T-helper 1 cell treated with Interleukin-12 subunit alpha and Interleukin-12 subunit beta and Interleukin-4 antibody, amounts not matched to agents 30 μg/mL and 1 μg/mL, for 36 hours (primary cell): ENCODE data around the gene PRPSAP2.
"Not testable (repeated sequence)": the region's sequence is repeated elsewhere in the genome, so short reads cannot be mapped to it uniquely, and the experiment has no call there.

Experiments
- H3K27ac Mint-ChIP-seq: one replicate; pipeline ENCODE4 v1.8.0; 2021; ENCODE audit warnings: mild to moderate bottlenecking, mixed read lengths
- H3K27me3 Mint-ChIP-seq: one replicate; pipeline ENCODE4 v1.8.0; 2021; ENCODE audit warnings: low read depth, mixed read lengths
- H3K36me3 Mint-ChIP-seq: one replicate; pipeline ENCODE4 v1.8.0; 2021; ENCODE audit warnings: low read depth, mixed read lengths
- H3K4me1 Mint-ChIP-seq: one replicate; pipeline ENCODE4 v1.8.0; 2021; ENCODE audit warnings: low read depth, mixed read lengths
- H3K4me3 Mint-ChIP-seq: one replicate; pipeline ENCODE4 v1.8.0; 2021; ENCODE audit warnings: mild to moderate bottlenecking, moderate library complexity, mixed read lengths
- H3K9me3 Mint-ChIP-seq: one replicate; pipeline ENCODE4 v1.8.0; 2021; ENCODE audit warnings: mixed read lengths

PRPSAP2 gene

DNA sequence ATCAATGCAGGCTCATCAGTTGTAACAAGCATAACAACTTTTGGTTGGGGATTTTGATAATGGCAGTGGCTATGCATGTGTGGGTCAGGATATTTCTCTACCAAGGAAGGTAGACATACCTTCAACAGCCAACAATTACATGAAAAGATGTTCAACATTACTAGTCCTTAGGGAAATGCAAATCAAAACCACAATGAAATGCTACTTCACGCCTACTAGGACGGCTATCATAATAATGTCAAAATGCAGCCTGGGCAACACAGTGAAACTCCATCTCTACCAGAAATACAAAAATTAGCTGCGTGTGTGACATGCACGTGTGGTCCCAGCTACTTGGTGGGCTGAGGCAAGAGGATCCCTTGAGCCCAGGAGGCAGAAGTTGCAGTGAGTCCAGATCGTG is 86.7 kb downstream of the PRPSAP2 start:
- H3K27me3 Mint-ChIP-seq, result peaks cover 36% of the 10 kb centered on the region
- no peaks in the 10 kb centered on the region for H3K36me3 Mint-ChIP-seq
- no peaks in the 10 kb centered on the region for H3K9me3 Mint-ChIP-seq
- H3K4me3 Mint-ChIP-seq, result no peak overlapping the region
- H3K27ac Mint-ChIP-seq, result no peak overlapping the region
- H3K4me1 Mint-ChIP-seq, result peaks cover 2% of the 10 kb centered on the region

GRCh38 chr17:18946536-18946935 is 88.6 kb downstream of the PRPSAP2 start:
- Mint-ChIP-seq H3K27me3 (peaks cover 34% of the 10 kb centered on the region), H3K9me3 (no peaks in the 10 kb centered on the region)

DNA sequence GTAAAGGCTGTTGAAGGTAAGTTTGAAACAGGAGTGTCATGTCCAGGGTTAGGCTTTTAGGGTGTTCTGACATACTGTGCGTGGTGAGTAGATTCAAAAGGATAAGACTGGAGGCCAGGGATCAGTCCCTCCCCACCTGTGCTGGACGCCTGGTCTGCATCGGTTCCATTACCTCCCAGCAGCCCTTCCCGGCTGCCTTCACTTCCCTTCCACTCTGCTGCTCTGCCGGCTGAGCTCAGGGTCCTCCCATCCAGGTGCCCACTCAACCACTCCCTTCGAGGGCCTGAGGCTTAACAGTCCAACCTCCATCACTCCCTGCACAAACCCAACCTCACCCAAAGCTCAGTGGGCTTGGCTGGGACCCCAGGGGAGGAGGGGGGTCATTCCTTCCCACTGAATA is 89.9 kb downstream of the PRPSAP2 start:
- H3K36me3 Mint-ChIP-seq, result no peaks in the 10 kb centered on the region
- no peaks in the 10 kb centered on the region for H3K9me3 Mint-ChIP-seq
- H3K27ac Mint-ChIP-seq, result no peak overlapping the region
- H3K27me3 Mint-ChIP-seq, result peaks cover 28% of the 10 kb centered on the region
- H3K4me1 Mint-ChIP-seq, result peaks cover 2% of the 10 kb centered on the region
- H3K4me3 Mint-ChIP-seq, result no peak overlapping the region

More at GRCh38 chr17:18946536-18946935, 88.6 kb downstream of the PRPSAP2 start:
- Mint-ChIP-seq H3K27ac (no peak overlapping the region), H3K4me3 (no peak overlapping the region), H3K36me3 (no peaks in the 10 kb centered on the region), H3K4me1 (peaks cover 2% of the 10 kb centered on the region)

DNA sequence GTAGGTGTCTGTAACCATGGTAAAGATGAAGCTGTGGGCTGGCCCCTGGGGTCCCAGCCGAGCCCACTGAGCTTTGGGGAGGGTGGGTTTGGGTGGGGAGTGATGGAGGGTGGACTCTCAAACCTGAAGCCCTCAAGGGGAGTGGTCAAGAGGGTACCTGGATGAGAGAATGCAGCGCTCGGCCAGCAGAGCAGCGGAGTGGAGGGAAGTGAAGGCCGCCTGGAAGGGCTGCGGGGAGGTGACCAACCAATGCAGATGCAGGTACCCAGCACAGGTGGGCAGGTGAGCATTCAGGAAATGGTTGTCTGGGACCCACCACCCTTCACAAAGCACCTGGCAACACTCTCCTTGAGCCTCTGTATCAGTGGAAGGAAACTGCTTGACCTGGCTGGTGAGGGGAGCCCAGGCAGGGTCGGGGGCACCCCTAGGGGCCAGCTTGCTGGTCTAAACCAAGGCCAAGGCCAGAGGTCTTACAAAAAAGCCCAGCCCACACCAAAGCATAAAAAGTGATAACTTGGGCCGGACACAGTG is 90.6 kb downstream of the PRPSAP2 start:
- Mint-ChIP-seq H3K27ac (no peak overlapping the region), H3K4me1 (peaks cover 2% of the 10 kb centered on the region), H3K9me3 (no peaks in the 10 kb centered on the region), H3K36me3 (no peaks in the 10 kb centered on the region), H3K27me3 (peaks cover 23% of the 10 kb centered on the region), H3K4me3 (no peak overlapping the region)

DNA sequence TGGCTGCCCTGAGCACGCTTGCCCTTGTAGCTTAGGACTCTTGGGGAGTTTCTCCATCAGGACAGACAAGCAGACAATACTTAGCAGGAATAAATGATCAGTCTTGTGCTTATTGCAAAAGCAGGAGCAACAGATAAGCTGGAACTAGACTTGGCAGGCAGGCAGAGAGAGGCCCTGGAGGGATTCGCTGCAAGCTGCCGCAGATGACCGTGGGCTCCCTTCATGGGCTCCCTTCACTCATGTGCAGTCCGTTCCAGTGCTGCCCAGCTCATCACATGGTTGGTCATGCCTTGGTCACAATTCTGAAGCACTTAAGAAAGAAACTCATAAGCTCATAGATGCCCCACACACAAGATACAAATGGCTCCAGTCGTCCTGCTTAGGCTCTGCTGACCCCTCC is 91.6 kb downstream of the PRPSAP2 start:
- Mint-ChIP-seq H3K27me3 (peaks cover 26% of the 10 kb centered on the region), H3K4me3 (no peak overlapping the region), H3K9me3 (no peaks in the 10 kb centered on the region), H3K4me1 (peaks cover 5% of the 10 kb centered on the region), H3K36me3 (peaks cover 2% of the 10 kb centered on the region), H3K27ac (no peak overlapping the region)

- H3K4me1 Mint-ChIP-seq, result peaks cover 8% of the 10 kb centered on the region
- peaks cover 2% of the 10 kb centered on the region for H3K36me3 Mint-ChIP-seq
- H3K9me3 Mint-ChIP-seq, result no peaks in the 10 kb centered on the region
- no peak overlapping the region for H3K4me3 Mint-ChIP-seq
- H3K27me3 Mint-ChIP-seq, result peaks cover 26% of the 10 kb centered on the region
- no peak overlapping the region for H3K27ac Mint-ChIP-seq
These were observed 92.4 kb downstream of the PRPSAP2 start for GRCh38 chr17:18950346-18950745.

DNA sequence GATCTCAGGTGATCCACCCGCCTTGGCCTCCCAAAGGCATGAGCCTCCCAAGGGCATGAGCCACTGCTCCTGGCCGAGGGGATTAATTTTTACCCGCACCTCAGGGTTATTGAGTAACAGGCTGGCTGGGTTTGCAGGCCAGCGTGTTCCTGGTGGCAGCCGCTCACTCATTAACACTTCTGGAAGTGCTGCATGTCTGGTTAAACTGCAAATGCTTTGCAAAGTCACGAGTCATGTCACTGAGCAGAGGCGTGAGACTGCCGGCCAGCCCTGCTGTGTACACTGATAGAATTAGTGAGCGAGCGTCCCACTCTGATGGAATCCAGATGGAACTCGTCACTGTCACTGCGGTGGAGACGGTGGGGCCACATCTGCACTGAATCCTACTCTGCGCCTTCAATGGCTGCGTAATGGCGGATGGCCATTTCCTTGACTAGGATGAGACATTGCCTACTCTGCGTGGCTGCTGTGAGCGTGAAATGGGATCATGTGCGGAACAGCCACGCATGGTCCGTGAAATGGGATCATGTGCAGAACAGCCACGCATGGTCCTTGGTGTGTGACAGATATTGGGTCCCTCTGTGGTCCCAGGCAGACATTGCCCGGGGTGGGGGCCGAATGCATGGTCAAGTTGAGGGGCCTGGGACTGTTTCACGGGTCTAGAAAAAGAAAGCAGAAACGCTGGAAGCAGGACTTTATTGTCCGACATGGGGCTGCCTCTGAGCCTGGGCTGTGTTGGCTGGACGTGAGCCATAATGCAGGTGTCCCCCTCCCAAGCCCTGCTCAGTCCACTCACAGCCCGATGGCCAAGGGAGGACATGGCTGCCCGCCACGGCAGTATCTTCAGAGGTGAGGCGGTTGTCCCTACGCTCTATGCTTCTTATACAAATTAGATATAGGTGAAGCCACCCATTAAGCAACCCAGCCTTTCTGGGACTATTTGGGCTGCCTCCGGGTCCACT is 93.3 kb downstream of the PRPSAP2 start:
- Mint-ChIP-seq H3K27ac (no peak overlapping the region), H3K4me1 (peaks cover 12% of the 10 kb centered on the region)

DNA sequence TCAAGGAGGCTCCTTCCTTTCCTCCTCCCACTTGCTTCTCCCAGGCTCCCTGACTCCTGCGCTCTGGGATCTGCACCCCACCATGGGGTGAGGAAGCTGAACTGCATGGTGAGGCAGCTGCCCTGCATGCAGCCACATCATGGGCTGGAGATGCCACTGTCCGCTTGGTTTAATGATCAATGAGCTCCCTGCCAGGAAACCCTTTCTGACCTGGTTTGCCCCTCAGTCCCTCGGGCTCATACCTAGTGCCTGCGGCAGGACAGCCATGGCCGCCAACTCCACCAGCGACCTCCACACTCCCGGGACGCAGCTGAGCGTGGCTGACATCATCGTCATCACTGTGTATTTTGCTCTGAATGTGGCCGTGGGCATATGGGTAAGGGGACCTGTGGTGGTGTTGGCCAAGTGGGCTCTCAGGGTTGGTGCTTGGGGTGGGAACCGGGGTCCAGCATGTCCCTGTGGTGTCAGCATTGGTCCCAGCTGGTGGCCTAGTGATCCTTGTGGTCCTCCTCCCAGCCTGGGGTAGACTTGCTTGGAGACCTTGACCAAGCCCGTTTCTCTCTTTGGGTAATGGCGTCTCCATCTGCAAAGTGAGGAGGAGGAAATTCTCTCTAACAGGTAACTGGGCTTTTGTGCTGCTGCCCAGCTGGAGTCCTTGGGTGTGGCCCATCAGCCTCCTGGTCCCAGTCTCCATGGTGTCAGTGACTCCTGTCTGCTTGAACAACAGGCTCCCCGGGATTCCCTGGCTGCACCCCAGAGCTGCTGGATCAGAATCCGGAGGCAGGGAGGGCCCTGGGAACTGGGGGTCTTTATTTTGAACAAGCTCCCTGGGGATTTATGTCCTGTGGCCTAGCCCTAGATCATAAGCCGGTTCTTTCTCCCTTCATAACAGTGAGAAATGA is 94.3 kb downstream of the PRPSAP2 start, which contains the start of gene SLC5A10:
Gene SLC5A10, plus strand, starts transcription at position 225 of the 902 bp plus-strand sequence. Its CDS starts 41 bp downstream, at position 266.
- H3K27ac Mint-ChIP-seq, result no peak within 1 kb of the TSS
- peaks cover 12% of the 10 kb centered on the region for H3K4me1 Mint-ChIP-seq
- no peak within 1 kb of the TSS for H3K4me3 Mint-ChIP-seq
- H3K27me3 Mint-ChIP-seq, result peaks cover 16% of the 10 kb centered on the region
- H3K36me3 Mint-ChIP-seq, result peaks cover 2% of the 10 kb centered on the region
- no peaks in the 10 kb centered on the region for H3K9me3 Mint-ChIP-seq

More for the DNA sequence above, 93.3 kb downstream of the PRPSAP2 start:
- H3K9me3 Mint-ChIP-seq, result no peaks in the 10 kb centered on the region
- H3K27me3 Mint-ChIP-seq, result peaks cover 22% of the 10 kb centered on the region
- no peak overlapping the region for H3K4me3 Mint-ChIP-seq
- H3K36me3 Mint-ChIP-seq, result peaks cover 2% of the 10 kb centered on the region

- Mint-ChIP-seq H3K4me3 (no peak overlapping the region), H3K36me3 (peaks cover 2% of the 10 kb centered on the region), H3K4me1 (peaks cover 12% of the 10 kb centered on the region), H3K27ac (no peak overlapping the region), H3K9me3 (no peaks in the 10 kb centered on the region), H3K27me3 (peaks cover 14% of the 10 kb centered on the region)
These were observed 95.3 kb downstream of the PRPSAP2 start for GRCh38 chr17:18953231-18953728.

GRCh38 chr17:18954321-18954720 is 96.4 kb downstream of the PRPSAP2 start:
- H3K27me3 Mint-ChIP-seq, result peaks cover 13% of the 10 kb centered on the region
- peaks cover 2% of the 10 kb centered on the region for H3K36me3 Mint-ChIP-seq
- H3K4me3 Mint-ChIP-seq, result no peak overlapping the region
- peaks cover 12% of the 10 kb centered on the region for H3K4me1 Mint-ChIP-seq
- peak overlapping the region; percentile 11 for H3K27ac Mint-ChIP-seq
- no peaks in the 10 kb centered on the region for H3K9me3 Mint-ChIP-seq

DNA sequence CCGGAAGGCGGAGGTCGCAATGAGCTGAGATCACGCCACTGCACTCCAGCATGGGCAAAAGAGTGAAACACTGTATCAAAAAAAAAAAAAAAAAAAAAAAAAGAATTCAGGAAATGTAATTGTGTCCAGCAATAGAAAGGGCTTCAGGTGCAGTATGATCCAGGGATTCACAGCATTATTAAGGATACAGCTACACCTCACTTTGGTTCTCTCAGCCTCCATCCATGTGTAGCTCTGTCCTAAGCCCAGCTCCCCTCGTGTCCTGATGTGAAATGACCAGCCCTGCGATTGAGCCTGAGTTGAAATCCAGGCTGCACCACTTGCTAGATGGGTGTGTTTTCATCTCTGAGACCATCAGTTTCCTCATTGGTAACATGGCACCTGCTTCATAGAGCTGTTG is 97.1 kb downstream of the PRPSAP2 start:
- Mint-ChIP-seq H3K4me3 (peak overlapping the region; percentile 62), H3K27ac (peak overlapping the region; percentile 53), H3K9me3 (no peaks in the 10 kb centered on the region), H3K36me3 (peaks cover 2% of the 10 kb centered on the region), H3K4me1 (peaks cover 12% of the 10 kb centered on the region), H3K27me3 (peaks cover 9% of the 10 kb centered on the region)

- not testable (repeated sequence) for H3K9me3 Mint-ChIP-seq
These were observed 98.1 kb downstream of the PRPSAP2 start for GRCh38 chr17:18956021-18956420.

GRCh38 chr17:18956581-18956980 is 98.7 kb downstream of the PRPSAP2 start:
- Mint-ChIP-seq H3K9me3 (no peaks in the 10 kb centered on the region), H3K4me1 (peaks cover 17% of the 10 kb centered on the region), H3K27ac (no peak overlapping the region), H3K4me3 (no peak overlapping the region), H3K27me3 (peaks cover 3% of the 10 kb centered on the region), H3K36me3 (peaks cover 2% of the 10 kb centered on the region)

More at GRCh38 chr17:18956021-18956420, 98.1 kb downstream of the PRPSAP2 start:
- H3K27me3 Mint-ChIP-seq, H3K4me3 Mint-ChIP-seq, H3K36me3 Mint-ChIP-seq, H3K27ac Mint-ChIP-seq: not testable (repeated sequence)
- H3K4me1 Mint-ChIP-seq, result peaks cover 17% of the 10 kb centered on the region

DNA sequence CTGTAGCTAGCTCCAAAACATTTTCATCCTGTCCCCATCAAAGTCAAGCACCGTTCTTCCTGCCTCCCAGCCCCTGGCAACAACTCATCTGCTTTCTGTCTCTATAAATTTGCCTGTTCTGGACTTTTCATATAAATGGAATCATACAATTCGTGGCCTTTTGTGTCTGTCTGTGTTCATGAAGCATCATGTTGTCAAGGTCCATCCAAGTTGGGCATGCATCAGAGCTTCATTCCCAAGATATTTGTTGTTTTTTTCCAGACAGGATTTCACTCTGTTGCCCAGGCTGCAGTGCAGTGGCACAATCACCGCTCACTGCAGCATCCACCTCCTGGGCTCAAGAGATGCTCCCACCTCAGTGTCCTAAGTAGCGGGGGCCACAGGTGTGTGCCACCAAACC is 99.9 kb downstream of the PRPSAP2 start:
- peaks cover 17% of the 10 kb centered on the region for H3K4me1 Mint-ChIP-seq
- peaks cover 3% of the 10 kb centered on the region for H3K27me3 Mint-ChIP-seq
- no peak overlapping the region for H3K4me3 Mint-ChIP-seq
- no peak overlapping the region for H3K27ac Mint-ChIP-seq
- peaks cover 2% of the 10 kb centered on the region for H3K36me3 Mint-ChIP-seq
- H3K9me3 Mint-ChIP-seq, result no peaks in the 10 kb centered on the region
